ENCODE measurements around the gene COL4A2.
A peak's percentile ranks its signal among the peaks of the same experiment; 100 is the strongest.

COL4A2 gene

GRCh38 chr13:110533771-110534670 lies 226.9 kb downstream of the COL4A2 start:
- DNase-seq (ENCODE audit: low read depth), result no peak

GRCh38 chr13:110535526-110535925 lies 228.4 kb downstream of the COL4A2 start:
- DNase-seq (ENCODE audit: low read depth), result no peak

GRCh38 chr13:110536006-110536693 lies 229.1 kb downstream of the COL4A2 start:
- no peak for DNase-seq (ENCODE audit: low read depth)

- DNase-seq (ENCODE audit: low read depth), result no peak
These were observed 231.5 kb downstream of the COL4A2 start for GRCh38 chr13:110538632-110539031.

GRCh38 chr13:110539894-110540293 lies 232.8 kb downstream of the COL4A2 start:
- no peak for DNase-seq (ENCODE audit: low read depth)

- no peak for DNase-seq (ENCODE audit: low read depth)
These were observed 233.9 kb downstream of the COL4A2 start for GRCh38 chr13:110540871-110541525.

- peak; percentile 41 for DNase-seq (ENCODE audit: low read depth)
These were observed 234.4 kb downstream of the COL4A2 start for GRCh38 chr13:110541526-110541920.

- DNase-seq (ENCODE audit: low read depth), result no peak
These were observed 235.2 kb downstream of the COL4A2 start for GRCh38 chr13:110542169-110542796.

GRCh38 chr13:110546378-110546777 lies 239.3 kb downstream of the COL4A2 start:
- no peak for DNase-seq (ENCODE audit: low read depth)

- peak; percentile 99 for DNase-seq (ENCODE audit: low read depth)
These were observed 239.8 kb downstream of the COL4A2 start for GRCh38 chr13:110546926-110547325.

GRCh38 chr13:110548891-110549794 lies 242.1 kb downstream of the COL4A2 start:
- DNase-seq (ENCODE audit: low read depth), result no peak

- no peak for DNase-seq (ENCODE audit: low read depth)
These were observed 242.7 kb downstream of the COL4A2 start for GRCh38 chr13:110549795-110550160.

GRCh38 chr13:110551284-110551683 lies 244.2 kb downstream of the COL4A2 start:
- no peak for DNase-seq (ENCODE audit: low read depth)

- DNase-seq (ENCODE audit: low read depth), result no peak
These were observed 245.7 kb downstream of the COL4A2 start for GRCh38 chr13:110552767-110553166.

- no peak for DNase-seq (ENCODE audit: low read depth)
These were observed 246.3 kb downstream of the COL4A2 start for GRCh38 chr13:110553417-110553816.

GRCh38 chr13:110554227-110554836 lies 247.2 kb downstream of the COL4A2 start:
- DNase-seq (ENCODE audit: low read depth), result no peak

- DNase-seq (ENCODE audit: low read depth), result no peak
These were observed 247.9 kb downstream of the COL4A2 start for GRCh38 chr13:110554946-110555345.

- no peak for DNase-seq (ENCODE audit: low read depth)
These were observed 248.6 kb downstream of the COL4A2 start for GRCh38 chr13:110555601-110556223.

GRCh38 chr13:110556224-110556606 lies 249.1 kb downstream of the COL4A2 start:
- DNase-seq (ENCODE audit: low read depth), result no peak

GRCh38 chr13:110557082-110557481 lies 250.0 kb downstream of the COL4A2 start:
- no peak for DNase-seq (ENCODE audit: low read depth)

All from iris pigment epithelial cell (primary cell).